ENCODE measurements around the gene AMPH.
"Not testable (repeated sequence)": the region's sequence is repeated elsewhere in the genome, so short reads cannot be mapped to it uniquely, and the experiment has no call there.

AMPH gene

DNA sequence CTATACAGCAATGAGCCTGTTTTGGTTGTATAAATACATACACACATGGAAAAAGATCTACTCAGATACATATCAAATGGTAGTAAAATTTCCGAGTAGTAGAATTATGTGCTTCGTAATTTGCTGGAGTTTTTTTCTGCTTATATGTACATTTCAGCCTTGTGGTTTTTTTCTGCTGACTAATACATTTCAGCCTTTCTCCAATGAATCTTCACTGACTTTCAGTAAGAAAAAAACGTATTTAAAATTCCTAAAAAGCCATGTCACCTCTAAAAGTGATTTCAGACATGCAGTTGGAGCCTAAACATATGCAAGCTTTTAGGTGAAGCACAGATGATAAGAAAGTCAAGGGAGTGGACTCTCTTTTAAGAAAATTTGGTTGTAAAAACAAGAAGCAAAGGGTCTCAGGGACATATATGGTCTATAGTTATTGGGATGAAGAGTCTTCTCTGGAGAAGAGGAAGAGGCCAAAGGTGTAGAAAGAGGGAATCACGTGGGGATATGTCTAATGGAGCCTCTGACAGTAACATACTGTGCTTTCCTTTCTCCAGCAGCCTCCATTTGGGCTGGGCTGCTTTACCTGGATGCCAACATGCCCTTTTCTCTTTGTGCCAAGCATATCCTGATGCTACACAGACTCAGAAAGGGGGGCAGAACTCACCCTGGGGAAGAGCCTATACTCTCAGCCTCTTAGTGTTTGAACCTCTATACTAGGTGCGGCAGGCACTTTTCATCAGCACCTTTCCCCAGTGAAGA is 2.4 kb downstream of the AMPH start:
- no peak for DNase-seq

GRCh38 chr7:38625866-38626265 is 5.3 kb downstream of the AMPH start:
- DNase-seq = no peak

GRCh38 chr7:38615665-38616064 is 15.5 kb downstream of the AMPH start:
- no peak for DNase-seq

DNA sequence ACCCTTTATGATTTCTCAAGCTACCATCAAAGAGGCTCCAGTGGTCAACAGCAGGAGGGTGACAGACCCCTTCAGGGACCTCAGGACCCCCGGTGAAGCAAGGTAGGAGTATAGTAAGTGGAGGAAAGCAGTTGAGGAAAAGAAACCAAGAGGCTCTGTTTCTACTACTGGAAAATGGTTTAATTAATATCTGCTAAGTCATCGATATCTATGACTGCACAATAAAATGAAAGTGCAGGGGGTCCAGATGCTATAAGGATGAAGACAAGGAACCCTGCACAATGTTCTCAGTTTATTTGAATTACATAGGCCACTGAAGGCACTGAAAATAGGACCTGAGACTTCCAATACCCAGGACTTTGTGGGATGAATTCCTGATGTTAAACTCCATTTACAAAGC is 23.7 kb downstream of the AMPH start:
- no peak for DNase-seq

DNA sequence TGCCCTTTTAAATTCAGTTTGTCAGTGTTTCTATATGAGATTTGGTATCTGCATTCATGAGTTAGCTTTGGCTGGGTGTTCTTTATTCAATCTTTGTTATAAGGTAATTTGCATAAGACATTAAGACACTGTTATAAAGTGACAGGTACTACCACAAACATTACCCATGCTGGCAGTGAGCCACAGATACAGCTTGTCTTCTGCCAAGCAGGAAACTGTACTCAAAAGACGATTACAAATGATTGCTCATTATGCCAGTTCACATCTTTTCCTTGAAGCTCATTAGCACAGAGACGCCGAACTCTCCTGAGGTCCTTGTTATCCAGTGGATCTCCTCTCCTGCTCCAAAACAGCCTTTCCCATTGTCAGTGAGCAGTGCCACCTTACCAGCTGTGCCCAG is 30.4 kb downstream of the AMPH start:
- no peak for DNase-seq

- DNase-seq = no peak
Observed at GRCh38 chr7:38594949-38595348, 36.2 kb downstream of the AMPH start.

DNA sequence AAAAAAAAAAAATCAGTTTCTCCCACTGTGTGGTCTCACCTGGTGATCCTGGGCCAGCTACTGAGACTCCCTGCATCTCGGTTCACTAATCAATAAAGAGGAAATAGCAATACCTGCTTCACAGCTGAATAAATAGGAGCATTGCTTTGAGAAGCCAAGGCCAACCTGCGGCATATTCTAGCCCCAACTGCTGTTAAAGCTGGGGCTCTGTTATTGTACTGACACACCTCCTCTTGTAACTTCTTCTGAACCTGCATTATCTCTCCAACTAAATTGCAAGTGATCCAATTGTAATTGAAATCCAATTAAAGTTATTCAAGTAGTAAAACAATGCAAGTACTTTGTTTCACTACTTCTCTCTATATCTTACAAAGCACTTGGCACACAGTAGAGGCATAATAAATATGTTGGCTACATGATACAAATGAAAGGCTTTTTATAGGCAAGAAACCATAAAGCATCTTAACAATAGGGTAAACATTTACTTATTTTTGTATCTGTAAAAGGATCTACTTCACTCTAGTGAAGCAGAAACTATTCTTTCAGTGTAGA is 38.4 kb downstream of the AMPH start:
- DNase-seq = no peak

- no peak for DNase-seq
Observed at GRCh38 chr7:38585572-38586354, 45.4 kb downstream of the AMPH start.

DNA sequence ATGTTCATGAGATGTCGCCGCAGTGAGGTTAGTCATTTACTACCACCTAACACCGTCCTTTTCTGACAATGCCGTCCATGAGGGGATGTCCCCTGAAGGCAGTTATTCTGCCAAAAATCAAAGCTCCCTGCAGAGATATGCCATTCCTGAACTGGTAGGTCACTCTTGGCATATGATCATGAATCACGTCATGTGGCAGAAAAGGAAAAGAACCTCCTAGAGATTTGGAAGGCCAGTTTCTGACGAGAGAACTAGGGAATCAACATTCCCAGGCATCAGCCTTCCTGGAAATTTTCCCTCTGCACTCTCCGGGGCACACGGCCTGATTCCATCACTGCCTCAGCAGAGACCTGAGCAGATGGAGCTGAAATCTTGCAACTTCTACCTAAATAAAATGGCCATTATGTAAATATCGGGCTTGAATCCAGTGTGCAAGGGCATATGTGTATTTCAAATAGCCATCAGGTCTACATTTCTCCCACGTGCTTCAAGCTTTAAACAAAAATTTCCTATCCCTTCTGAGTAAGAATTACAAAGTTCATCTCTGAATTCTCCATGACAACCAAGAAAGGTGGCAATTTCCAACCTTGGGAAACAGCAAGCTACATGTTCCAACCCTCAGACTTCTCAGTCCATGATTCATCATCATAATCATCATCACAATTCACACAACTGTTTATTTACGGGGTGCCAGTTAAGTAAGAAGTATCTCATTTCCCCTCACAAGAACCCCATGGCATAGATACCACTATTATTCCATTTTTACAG is 46.5 kb downstream of the AMPH start:
- DNase-seq = no peak

GRCh38 chr7:38580485-38580884 is 50.7 kb downstream of the AMPH start:
- no peak for DNase-seq

- DNase-seq = no peak
Observed at GRCh38 chr7:38574086-38574485, 57.1 kb downstream of the AMPH start.

DNA sequence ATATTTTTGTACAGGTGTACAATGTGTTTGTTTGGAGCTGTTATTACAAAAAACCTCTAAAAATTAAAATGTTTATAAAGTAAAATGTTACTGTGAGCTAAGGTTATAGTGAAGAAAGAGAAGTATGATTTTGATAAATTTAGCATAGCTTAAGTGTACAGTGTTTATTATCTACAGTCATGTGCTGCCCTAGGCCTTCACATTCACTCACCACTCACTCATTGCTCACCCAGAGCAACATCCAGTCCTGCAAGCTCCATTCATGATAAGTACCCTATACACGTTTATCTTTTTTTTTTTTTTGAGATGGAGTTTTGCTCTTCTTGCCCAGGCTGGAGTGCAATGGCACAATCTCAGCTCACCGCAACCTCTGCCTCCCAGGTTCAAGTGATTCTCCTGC is 59.6 kb downstream of the AMPH start:
- DNase-seq = not testable (repeated sequence)

DNA sequence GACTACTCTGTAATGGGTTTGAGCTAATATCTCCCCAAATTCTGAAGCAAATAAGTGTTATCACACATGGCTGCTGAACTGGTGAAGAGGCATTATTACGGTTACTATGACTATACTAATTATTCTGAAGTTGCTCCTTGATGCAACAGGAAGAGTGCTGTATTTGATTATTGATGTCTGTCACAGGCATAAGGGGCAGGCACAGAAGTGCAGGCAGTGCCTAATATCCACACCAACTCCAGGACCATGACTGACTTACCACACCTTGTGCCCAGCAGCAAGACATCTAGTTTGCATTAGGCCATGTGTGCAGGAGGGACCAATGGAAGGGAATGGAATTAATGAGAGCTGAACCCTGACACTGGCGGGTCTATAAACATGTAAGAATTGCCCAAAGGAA is 62.7 kb downstream of the AMPH start:
- DNase-seq = no peak

- DNase-seq = no peak
Observed at GRCh38 chr7:38565289-38565688, 65.9 kb downstream of the AMPH start.

DNA sequence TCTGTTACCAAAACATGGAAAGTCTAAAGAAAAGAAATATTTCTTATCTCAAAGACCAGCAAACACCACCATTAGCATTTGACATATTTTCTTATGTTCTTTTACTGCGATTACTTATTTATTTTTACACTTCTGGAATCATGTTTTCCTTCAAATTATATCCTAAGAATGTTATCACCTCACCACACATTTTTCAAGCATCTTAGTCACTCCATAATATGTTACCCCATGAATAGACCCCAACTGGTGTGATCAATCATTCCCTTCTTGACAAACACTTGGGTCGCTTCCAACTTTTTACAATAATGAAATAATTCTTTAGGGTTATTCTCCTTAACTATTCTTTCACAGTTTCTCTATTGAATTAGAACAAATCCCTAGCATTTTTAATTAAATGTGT is 67.4 kb downstream of the AMPH start:
- no peak for DNase-seq

GRCh38 chr7:38561166-38561565 is 70.0 kb downstream of the AMPH start:
- no peak for DNase-seq

- no peak for DNase-seq
Observed at GRCh38 chr7:38558761-38559345, 72.3 kb downstream of the AMPH start.

DNA sequence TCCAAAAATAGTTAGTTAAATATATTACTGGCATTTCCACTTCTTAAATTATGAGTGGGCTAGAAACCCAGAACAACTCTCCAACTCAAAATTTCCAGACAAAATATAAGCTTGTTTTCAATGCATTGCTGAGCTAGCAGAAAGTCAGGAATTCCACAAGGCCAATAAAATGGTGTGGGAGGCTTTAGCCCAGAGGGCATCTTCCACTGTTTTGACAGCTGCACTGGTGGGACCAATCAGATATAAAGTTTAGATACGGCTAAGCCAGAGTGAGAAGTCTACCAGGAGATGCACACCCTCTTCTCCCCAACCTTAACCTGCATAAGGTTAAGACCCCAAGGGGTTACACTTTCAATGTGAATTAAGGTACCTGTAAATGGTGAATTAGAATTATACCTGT is 76.6 kb downstream of the AMPH start:
- no peak for DNase-seq

- no peak for DNase-seq
Observed at GRCh38 chr7:38550836-38551235, 80.3 kb downstream of the AMPH start.

DNA sequence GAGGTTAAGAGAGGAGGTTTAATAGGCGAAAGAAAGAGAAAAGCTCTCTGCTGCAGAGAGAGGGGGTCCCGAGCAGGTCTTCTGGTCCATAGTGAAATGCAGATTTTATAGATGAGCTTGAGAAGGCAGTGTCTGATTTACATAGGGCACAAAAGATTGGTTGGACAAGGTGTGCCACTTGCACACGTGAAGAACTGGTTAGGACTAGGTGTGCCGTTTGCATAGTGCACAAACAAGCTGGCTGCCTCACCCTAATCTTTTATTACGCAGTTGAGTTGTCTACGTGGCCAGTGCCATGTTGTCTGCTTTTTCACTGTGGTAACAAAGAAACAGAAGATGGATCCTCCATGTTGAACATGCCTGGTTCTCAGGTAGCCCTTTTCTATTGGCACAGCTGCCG is 82.6 kb downstream of the AMPH start:
- DNase-seq = no peak

- no peak for DNase-seq
Observed at GRCh38 chr7:38546763-38547162, 84.4 kb downstream of the AMPH start.

DNA sequence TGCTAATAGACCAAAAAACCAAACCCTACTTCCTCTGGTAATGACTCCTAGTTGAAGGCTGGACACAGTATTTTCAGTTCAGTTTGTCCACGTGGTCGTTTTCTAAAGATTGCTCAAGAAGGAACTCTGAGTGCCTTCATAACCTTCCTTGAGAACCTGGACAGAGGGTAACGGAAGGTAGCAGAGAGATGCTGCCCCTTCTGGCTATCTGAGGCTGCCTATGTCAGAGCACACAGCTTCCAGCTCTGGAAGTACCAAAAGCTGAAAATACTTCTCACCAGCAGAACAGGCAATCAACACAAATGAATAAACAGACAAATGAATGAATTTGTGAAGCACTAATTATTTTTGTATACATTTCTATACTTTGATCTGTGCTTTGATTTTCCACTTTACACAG is 85.2 kb downstream of the AMPH start:
- DNase-seq = no peak

GRCh38 chr7:38542156-38542555 is 89.0 kb downstream of the AMPH start:
- DNase-seq = no peak

Data from NK-92 treated with Interleukin-12 subunit alpha and Interleukin-12 subunit beta, amount 100 ng/mL, for 24 hours (cell line).